Neural cell (in vitro differentiated cells): ENCODE data around the gene SLC38A11. TPM values are rescaled to one million over a fixed set of nuclear protein-coding genes. Genes with fewer than 3 reads are reported as not detected.

ENCODE experiments used
- H2AFZ ChIP-seq: fragments of 200-600, 300-800 bp; sonication (generic), shearing (Covaris generic); 2 replicates; pipeline ENCODE4 v1.6.0; 2014; ENCODE audit warnings: low read depth, mild to moderate bottlenecking, antibody characterized with exemption, low read length, moderate library complexity
- H3F3A ChIP-seq: fragments of 200-600 bp; shearing (Covaris generic); 2 replicates; pipeline ENCODE4 v1.6.1; 2016; ENCODE audit warnings: mild to moderate bottlenecking, moderate library complexity, mixed read lengths, antibody characterized with exemption, low read length; ENCODE audit not compliant: insufficient read depth, poor library complexity, severe bottlenecking
- H3K27ac ChIP-seq: fragments of 200-600, 300-800 bp; sonication (generic), shearing (Covaris generic); 2 replicates; pipeline ENCODE4 v1.5.1; 2014; ENCODE audit warnings: mild to moderate bottlenecking, low read length, moderate library complexity
- H3K27me3 ChIP-seq: fragments of 300-800, 200-600 bp; sonication (generic), shearing (Covaris generic); 2 replicates; pipeline ENCODE4 v1.6.0; 2014; ENCODE audit warnings: mild to moderate bottlenecking, low read depth, low read length, moderate library complexity; ENCODE audit not compliant: insufficient read depth
- H3K36me3 ChIP-seq: fragments of 300-800, 200-600 bp; sonication (generic), shearing (Covaris generic); 2 replicates; pipeline ENCODE4 v1.5.1; 2014; ENCODE audit warnings: mild to moderate bottlenecking, antibody characterized with exemption, low read length, moderate library complexity; ENCODE audit not compliant: insufficient read depth
- H3K4me2 ChIP-seq: fragments of 300-800, 200-600 bp; sonication (generic), shearing (Covaris generic); 2 replicates; pipeline ENCODE4 v1.6.0; 2014; ENCODE audit warnings: mild to moderate bottlenecking, low read length
- H3K4me3 ChIP-seq: fragments of 300-800, 200-600 bp; sonication (generic), shearing (Covaris generic); 2 replicates; pipeline ENCODE4 v1.5.1; 2014; ENCODE audit warnings: mild to moderate bottlenecking, low read length, moderate library complexity
- H3K79me2 ChIP-seq: fragments of 200-600 bp; shearing (Covaris generic); replicated peaks from 2 replicates; pipeline ENCODE4 v1.6.0; 2014; ENCODE audit warnings: mild to moderate bottlenecking, low read length, moderate library complexity; ENCODE audit not compliant: insufficient read depth
- H3K9ac ChIP-seq: fragments of 300-800, 200-600 bp; sonication (generic), shearing (Covaris generic); 2 replicates; pipeline ENCODE4 v1.6.1; 2016; ENCODE audit warnings: mild to moderate bottlenecking, low read length, mixed read lengths
- H3K9me2 ChIP-seq: fragments of 200-600 bp; shearing (Covaris generic); 2 replicates; pipeline ENCODE4 v1.6.1; 2016; ENCODE audit warnings: mild to moderate bottlenecking, low read length, mixed read lengths; ENCODE audit not compliant: insufficient read depth
- H3K9me3 ChIP-seq: fragments of 200-600, 300-800 bp; sonication (generic), shearing (Covaris generic); 2 replicates; pipeline ENCODE4 v1.6.1; 2016; ENCODE audit warnings: mild to moderate bottlenecking, mixed run types, low read length, moderate library complexity, mixed read lengths
- H4K20me1 ChIP-seq: fragments of 200-600 bp; shearing (Covaris generic); 2 replicates; pipeline ENCODE4 v1.6.1; 2016; ENCODE audit warnings: mild to moderate bottlenecking, mixed run types; ENCODE audit not compliant: insufficient read depth
- CTCF ChIP-seq: fragments of 450-650 bp; IDR thresholded peaks from 2 replicates; pipeline ENCODE4 v1.5.1; 2014; ENCODE audit warnings: antibody characterized with exemption, mild to moderate bottlenecking, moderate library complexity; ENCODE audit not compliant: poor library complexity, severe bottlenecking
- EP300 ChIP-seq: fragments of 450-650 bp; conservative IDR thresholded peaks from 2 replicates; pipeline ENCODE4 v1.6.1; 2014; ENCODE audit warnings: antibody characterized with exemption, mild to moderate bottlenecking, moderate library complexity; ENCODE audit not compliant: poor library complexity, severe bottlenecking
- EZH2 ChIP-seq: fragments of 200-600, 300-800 bp; shearing (Covaris generic), sonication (generic); IDR thresholded peaks from 2 replicates; pipeline ENCODE4 v1.6.1; 2014; ENCODE audit warnings: antibody characterized with exemption, low read length, borderline replicate concordance, mild to moderate bottlenecking; ENCODE audit not compliant: insufficient read depth, poor library complexity, severe bottlenecking
- MXI1 ChIP-seq: fragments of 450-650 bp; conservative IDR thresholded peaks from 2 replicates; pipeline ENCODE4 v1.6.1; 2014; ENCODE audit warnings: antibody characterized with exemption, mild to moderate bottlenecking; ENCODE audit not compliant: poor library complexity, severe bottlenecking
- POLR2AphosphoS5 ChIP-seq: IDR thresholded peaks from 2 replicates; pipeline ENCODE4 v1.6.1; 2012
- RAD21 ChIP-seq: fragments of 450-650 bp; conservative IDR thresholded peaks from 2 replicates; pipeline ENCODE4 v1.6.1; 2014; ENCODE audit warnings: antibody characterized with exemption, mild to moderate bottlenecking, moderate library complexity
- REST ChIP-seq: IDR thresholded peaks from 2 replicates; pipeline ENCODE4 v1.6.1; 2012; ENCODE audit warnings: borderline replicate concordance
- SMC3 ChIP-seq: fragments of 450-650 bp; conservative IDR thresholded peaks from 2 replicates; pipeline ENCODE4 v1.6.1; 2014; ENCODE audit warnings: antibody characterized with exemption, mild to moderate bottlenecking, moderate library complexity; ENCODE audit not compliant: poor library complexity
- TAF1 ChIP-seq: IDR thresholded peaks from 2 replicates; pipeline ENCODE4 v1.6.1; 2012; ENCODE audit warnings: low read depth
- polyA plus RNA-seq: library from polyadenylated mRNA; depleted of rRNA; stranded (reverse); fragments of >200 nt; gene quantifications from 2 replicates; pipeline ENCODE4 v1.2.3, GENCODE V29; 2014

Gene SLC38A11
- polyA plus RNA-seq, 1 donor from 2014 or later = not detected

- Histone ChIP-seq H2AFZ (no peak overlapping the region), H4K20me1 (no peaks in the 10 kb centered on the region), H3K36me3 (no peaks in the 10 kb centered on the region), H3K9ac (no peak overlapping the region), H3K79me2 (no peaks in the 10 kb centered on the region), H3K27me3 (no peaks in the 10 kb centered on the region), H3K9me2 (no peaks in the 10 kb centered on the region), H3K4me2 (no peak overlapping the region), H3K4me3 (no peak overlapping the region), H3K9me3 (no peaks in the 10 kb centered on the region), H3K27ac (no peak overlapping the region), H3F3A (no peaks in the 10 kb centered on the region)
- TF ChIP-seq MXI1 = no peak
- TF ChIP-seq TAF1 = no peak
- TF ChIP-seq EP300 = no peak
- no peak for TF ChIP-seq SMC3
- no peak for TF ChIP-seq RAD21
- no peak for TF ChIP-seq CTCF
- no peak for TF ChIP-seq EZH2
- TF ChIP-seq POLR2AphosphoS5 = no peak
- TF ChIP-seq REST = no peak
Observed at GRCh38 chr2:164871404-164871803, 83.9 kb downstream of the SLC38A11 start.

GRCh38 chr2:164869420-164869772, 85.9 kb downstream of the SLC38A11 start:
- no peak overlapping the region for H3K9ac ChIP-seq
- no peaks in the 10 kb centered on the region for H3K36me3 ChIP-seq
- H3K4me2 ChIP-seq = no peak overlapping the region
- H3K9me2 ChIP-seq = no peaks in the 10 kb centered on the region
- H3K4me3 ChIP-seq = no peak overlapping the region
- H4K20me1 ChIP-seq = no peaks in the 10 kb centered on the region
- H2AFZ ChIP-seq = no peak overlapping the region
- no peak for TF ChIP-seq TAF1
- no peak for TF ChIP-seq EZH2
- no peak for TF ChIP-seq SMC3
- TF ChIP-seq CTCF = no peak
- no peak for TF ChIP-seq RAD21
- no peak for TF ChIP-seq EP300
- no peak for TF ChIP-seq POLR2AphosphoS5
- no peak for TF ChIP-seq MXI1
- no peak for TF ChIP-seq REST
- no peaks in the 10 kb centered on the region for H3K79me2 ChIP-seq
- no peaks in the 10 kb centered on the region for H3K27me3 ChIP-seq
- no peak overlapping the region for H3K27ac ChIP-seq
- no peaks in the 10 kb centered on the region for H3F3A ChIP-seq
- H3K9me3 ChIP-seq = no peaks in the 10 kb centered on the region
